Activated CD8-positive, alpha-beta memory T cell treated with anti-CD3 and anti-CD28 coated beads, Interleukin-2, amount 50 U/mL, for 24 hours (primary cell): ENCODE data around the gene SNPH.

Source experiments
- DNase-seq: peaks from one replicate; pipeline ENCODE4 v3.0.0-alpha.2; 2020; ENCODE audit errors: extremely low read depth

The SNPH gene

GRCh38 chr20:1306316-1307135 is 40.4 kb downstream of the SNPH start:
- no peak for DNase-seq

- no peak for DNase-seq
Measured at GRCh38 chr20:1307171-1307570, 41.1 kb downstream of the SNPH start.

GRCh38 chr20:1307571-1307971 is 41.5 kb downstream of the SNPH start:
- DNase-seq = no peak

- no peak for DNase-seq
Measured at GRCh38 chr20:1308067-1308701, 42.1 kb downstream of the SNPH start.

GRCh38 chr20:1308702-1309095 is 42.6 kb downstream of the SNPH start:
- DNase-seq = no peak

GRCh38 chr20:1309439-1309847 is 43.3 kb downstream of the SNPH start:
- no peak for DNase-seq

- DNase-seq = no peak
Measured at GRCh38 chr20:1310071-1310470, 44.0 kb downstream of the SNPH start.

- no peak for DNase-seq
Measured at GRCh38 chr20:1310506-1311190, 44.6 kb downstream of the SNPH start.

- no peak for DNase-seq
Measured at GRCh38 chr20:1312308-1312707, 46.2 kb downstream of the SNPH start.

GRCh38 chr20:1312904-1313235 is 46.8 kb downstream of the SNPH start:
- DNase-seq = no peak

GRCh38 chr20:1313236-1313964 is 47.3 kb downstream of the SNPH start:
- peak; percentile 18 for DNase-seq

GRCh38 chr20:1315804-1316203 is 49.7 kb downstream of the SNPH start:
- DNase-seq = no peak

GRCh38 chr20:1317545-1318255 is 51.6 kb downstream of the SNPH start:
- DNase-seq = no peak

GRCh38 chr20:1319051-1319450 is 53.0 kb downstream of the SNPH start:
- DNase-seq = no peak

- no peak for DNase-seq
Measured at GRCh38 chr20:1319462-1319861, 53.4 kb downstream of the SNPH start.

- DNase-seq = no peak
Measured at GRCh38 chr20:1320016-1320415, 53.9 kb downstream of the SNPH start.

- no peak for DNase-seq
Measured at GRCh38 chr20:1320902-1321653, 55.0 kb downstream of the SNPH start.

- DNase-seq = no peak
Measured at GRCh38 chr20:1321654-1321939, 55.5 kb downstream of the SNPH start.

GRCh38 chr20:1322511-1323245 is 56.6 kb downstream of the SNPH start:
- no peak for DNase-seq

- DNase-seq = no peak
Measured at GRCh38 chr20:1323256-1323655, 57.2 kb downstream of the SNPH start.
